ENCODE measurements around the gene TIMELESS. TPM values are rescaled to one million over a fixed set of nuclear protein-coding genes. Genes with fewer than 3 reads are reported as not detected.

Gene TIMELESS
- polyA plus RNA-seq, 1 donor (not counting 4 experiments of a cell fraction or from before 2014, with no cell fraction given) = 3.5 TPM

DNA sequence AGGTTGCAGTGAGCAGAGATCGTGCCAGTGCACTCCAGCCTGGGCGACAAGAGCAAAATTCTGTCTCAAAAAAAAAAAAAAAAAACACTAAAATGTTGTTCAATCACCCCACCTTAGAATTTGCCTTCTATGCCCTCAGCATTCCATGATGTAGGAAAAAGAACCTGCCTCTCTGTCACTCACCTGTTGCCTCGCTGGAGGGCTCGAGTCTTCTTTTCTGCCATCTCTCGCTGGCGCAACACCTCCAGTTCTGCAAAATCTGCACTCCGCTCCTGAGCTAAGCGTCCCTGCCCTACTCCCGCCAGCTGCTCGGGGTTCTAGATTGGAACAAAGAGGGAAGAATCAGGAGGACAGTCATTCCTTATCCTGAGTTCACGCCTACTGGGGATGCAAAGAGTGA, 17.9 kb downstream of the TIMELESS start:
- FAIRE-seq (no peak), DNase-seq (ENCODE audit: low read depth, low spot score) (no peak)
- Histone ChIP-seq H3K27ac (ENCODE audit: control insufficient read depth, insufficient read depth, low read length) (no peak overlapping the region), H3K9ac (ENCODE audit: control insufficient read depth, extremely low read depth, insufficient read depth, low read length) (no peak overlapping the region), H3K79me2 (ENCODE audit: control insufficient read depth, insufficient read depth, low read length) (no peaks in the 10 kb centered on the region), H3K4me3 (ENCODE audit: control insufficient read depth in 2 of 3, extremely low read depth in 1 of 3, insufficient read depth in 2 of 3, low read depth in 1 of 3, low read length in 3 of 3) (no peak overlapping the region), H3K27me3 (ENCODE audit: control insufficient read depth, extremely low read depth, insufficient read depth, low read length) (no peaks in the 10 kb centered on the region), H4K20me1 (ENCODE audit: control insufficient read depth, extremely low read depth, insufficient read depth, low read length) (no peaks in the 10 kb centered on the region), H3K36me3 (ENCODE audit: control insufficient read depth in 2 of 2, extremely low read depth in 1 of 2, insufficient read depth in 2 of 2, low read length in 2 of 2) (peaks cover 0 to 24% of the 10 kb centered on the region in 2 experiments), H3K4me2 (ENCODE audit: control insufficient read depth, extremely low read depth, insufficient read depth, low read depth, low read length) (no peak overlapping the region), H3K4me1 (ENCODE audit: control insufficient read depth, extremely low read depth, insufficient read depth, low read length) (no peaks in the 10 kb centered on the region), H2AFZ (ENCODE audit: control insufficient read depth, low read length) (no peak overlapping the region), H3K9me1 (ENCODE audit: control insufficient read depth, extremely low read depth, insufficient read depth, low read length) (no peaks in the 10 kb centered on the region), H3K9me3 (ENCODE audit: control insufficient read depth, low read depth, low read length) (no peaks in the 10 kb centered on the region)
- dilution Hi-C loops (cut with MboI; ENCODE audit: extremely low pct_ligation_motif_present, low sequenced_read_pairs) = no loop called here
- TF ChIP-seq, protein P1, sequence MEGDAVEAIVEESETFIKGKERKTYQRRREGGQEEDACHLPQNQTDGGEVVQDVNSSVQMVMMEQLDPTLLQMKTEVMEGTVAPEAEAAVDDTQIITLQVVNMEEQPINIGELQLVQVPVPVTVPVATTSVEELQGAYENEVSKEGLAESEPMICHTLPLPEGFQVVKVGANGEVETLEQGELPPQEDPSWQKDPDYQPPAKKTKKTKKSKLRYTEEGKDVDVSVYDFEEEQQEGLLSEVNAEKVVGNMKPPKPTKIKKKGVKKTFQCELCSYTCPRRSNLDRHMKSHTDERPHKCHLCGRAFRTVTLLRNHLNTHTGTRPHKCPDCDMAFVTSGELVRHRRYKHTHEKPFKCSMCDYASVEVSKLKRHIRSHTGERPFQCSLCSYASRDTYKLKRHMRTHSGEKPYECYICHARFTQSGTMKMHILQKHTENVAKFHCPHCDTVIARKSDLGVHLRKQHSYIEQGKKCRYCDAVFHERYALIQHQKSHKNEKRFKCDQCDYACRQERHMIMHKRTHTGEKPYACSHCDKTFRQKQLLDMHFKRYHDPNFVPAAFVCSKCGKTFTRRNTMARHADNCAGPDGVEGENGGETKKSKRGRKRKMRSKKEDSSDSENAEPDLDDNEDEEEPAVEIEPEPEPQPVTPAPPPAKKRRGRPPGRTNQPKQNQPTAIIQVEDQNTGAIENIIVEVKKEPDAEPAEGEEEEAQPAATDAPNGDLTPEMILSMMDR (optimal IDR thresholded peaks at IDR 0.05 in 1 of 3, IDR thresholded peaks at IDR 0.05 in 1 of 3, conservative IDR thresholded peaks at IDR 0.05 in 1 of 3; ENCODE audit: extremely low read depth in 1 of 3, insufficient read depth in 2 of 3, low read length in 3 of 3) = no peak
- no peak for TF ChIP-seq EZH2 (IDR thresholded peaks at IDR 0.05; ENCODE audit: low read length)

DNA sequence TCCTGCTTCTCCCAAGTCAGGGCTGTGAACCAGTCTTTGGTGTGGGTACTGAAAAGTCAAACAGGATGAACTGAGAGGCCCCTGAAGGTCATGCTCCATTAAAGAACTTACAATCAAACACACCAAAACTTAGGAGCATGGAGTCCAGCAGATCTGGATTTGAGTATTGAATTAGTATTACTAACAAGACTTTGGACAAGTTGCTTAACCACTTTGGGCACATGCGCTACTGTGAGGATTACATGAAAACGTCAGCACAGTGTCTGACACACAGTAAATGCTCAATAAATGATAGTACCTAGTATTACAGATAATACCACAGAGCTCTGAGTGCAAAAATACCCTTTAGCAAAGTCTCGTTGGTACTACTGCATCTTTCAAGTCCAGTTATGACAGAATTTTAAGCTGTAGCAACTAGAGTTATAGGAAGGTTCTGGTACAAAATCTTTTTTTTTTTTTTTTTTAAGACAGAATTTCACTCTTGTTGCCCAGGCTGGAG, 23.2 kb downstream of the TIMELESS start:
- no peak for FAIRE-seq
- no peaks in the 10 kb centered on the region for H3K9me1 ChIP-seq (ENCODE audit: control insufficient read depth, extremely low read depth, insufficient read depth, low read length)

More for the DNA sequence above, 23.2 kb downstream of the TIMELESS start:
- Histone ChIP-seq H3K4me1 (ENCODE audit: control insufficient read depth, extremely low read depth, insufficient read depth, low read length) (no peaks in the 10 kb centered on the region), H3K4me3 (ENCODE audit: control insufficient read depth in 2 of 3, extremely low read depth in 1 of 3, insufficient read depth in 2 of 3, low read depth in 1 of 3, low read length in 3 of 3) (no peak overlapping the region), H2AFZ (ENCODE audit: control insufficient read depth, low read length) (no peak overlapping the region), H3K9me3 (ENCODE audit: control insufficient read depth, low read depth, low read length) (no peaks in the 10 kb centered on the region), H3K36me3 (ENCODE audit: control insufficient read depth in 2 of 2, extremely low read depth in 1 of 2, insufficient read depth in 2 of 2, low read length in 2 of 2) (peaks cover 0 to 33% of the 10 kb centered on the region in 2 experiments), H4K20me1 (ENCODE audit: control insufficient read depth, extremely low read depth, insufficient read depth, low read length) (no peaks in the 10 kb centered on the region), H3K27ac (ENCODE audit: control insufficient read depth, insufficient read depth, low read length) (no peak overlapping the region), H3K9ac (ENCODE audit: control insufficient read depth, extremely low read depth, insufficient read depth, low read length) (no peak overlapping the region), H3K27me3 (ENCODE audit: control insufficient read depth, extremely low read depth, insufficient read depth, low read length) (no peaks in the 10 kb centered on the region), H3K4me2 (ENCODE audit: control insufficient read depth, extremely low read depth, insufficient read depth, low read depth, low read length) (no peak overlapping the region), H3K79me2 (ENCODE audit: control insufficient read depth, insufficient read depth, low read length) (no peaks in the 10 kb centered on the region)
- DNase-seq (ENCODE audit: low read depth, low spot score) = no peak
- TF ChIP-seq, protein P1 (optimal IDR thresholded peaks at IDR 0.05 in 1 of 3, IDR thresholded peaks at IDR 0.05 in 1 of 3, conservative IDR thresholded peaks at IDR 0.05 in 1 of 3; ENCODE audit: extremely low read depth in 1 of 3, insufficient read depth in 2 of 3, low read length in 3 of 3) = no peak
- no peak for TF ChIP-seq EZH2 (IDR thresholded peaks at IDR 0.05; ENCODE audit: low read length)
- dilution Hi-C loops (cut with MboI; ENCODE audit: extremely low pct_ligation_motif_present, low sequenced_read_pairs) = no loop called here
